HepG2 (cell line): ENCODE measurements around the gene IL11RA. TPM values are rescaled to one million over a fixed set of nuclear protein-coding genes. Genes with fewer than 3 reads are reported as not detected.

Source experiments
- ATAD3A ChIP-seq: sonication (generic); formaldehyde crosslinking; IDR thresholded peaks from 2 replicates; pipeline ENCODE4 v1.4.0; 2020; ENCODE audit warnings: missing genetic modification reagents
- GMEB2 ChIP-seq: IDR thresholded peaks from 2 replicates; pipeline ENCODE4 v1.6.1; 2016; ENCODE audit warnings: missing biosample characterization, missing genetic modification reagents, low read depth
- GPN1 ChIP-seq: sonication (generic); formaldehyde crosslinking; IDR thresholded peaks from 2 replicates; pipeline ENCODE4 v1.5.1; 2020; ENCODE audit warnings: missing genetic modification reagents, borderline replicate concordance
- HNRNPK ChIP-seq: fragments of 200-400 bp; formaldehyde crosslinking; IDR thresholded peaks from 2 replicates; pipeline ENCODE4 v1.6.1; 2018; ENCODE audit warnings: low read length, low read depth, moderate library complexity, mild to moderate bottlenecking; ENCODE audit not compliant: poor library complexity, severe bottlenecking
- MBNL3 ChIP-seq: fragments of 250-450 bp; sonication (Bioruptor Pico); conservative IDR thresholded peaks from 2 replicates; pipeline ENCODE4 v1.8.0; 2022; ENCODE audit warnings: mild to moderate bottlenecking, inconsistent platforms
- NCOA1 ChIP-seq: sonication (generic); formaldehyde crosslinking; IDR thresholded peaks from 2 replicates; pipeline ENCODE4 v1.9.0; 2021; ENCODE audit warnings: missing genetic modification reagents
- NFIB ChIP-seq: sonication (generic); formaldehyde crosslinking; IDR thresholded peaks from 2 replicates; pipeline ENCODE4 v1.9.0; 2021; ENCODE audit warnings: missing genetic modification reagents, mild to moderate bottlenecking, borderline replicate concordance
- NR2F1 ChIP-seq, 2 experiments: fragments of 450-650 bp in 1 of 2; formaldehyde crosslinking in 1 of 2; IDR thresholded peaks; 2 replicates each; pipeline versions ENCODE4 v1.5.0 to v1.6.1; 2016 to 2020; ENCODE audit warnings: mild to moderate bottlenecking in 1 of 2, missing compliant biosample characterization in 1 of 2, missing genetic modification reagents in 1 of 2, moderate library complexity in 1 of 2
- PCBP1 ChIP-seq: fragments of 200-400 bp; formaldehyde crosslinking; IDR thresholded peaks from 2 replicates; pipeline ENCODE4 v1.6.1; 2017; ENCODE audit warnings: mild to moderate bottlenecking, low read depth, low read length, borderline replicate concordance
- STAT6 ChIP-seq: sonication (generic); formaldehyde crosslinking; IDR thresholded peaks from 2 replicates; pipeline ENCODE4 v1.4.0; 2020; ENCODE audit warnings: missing genetic modification reagents, mild to moderate bottlenecking, borderline replicate concordance
- TBX3 ChIP-seq: fragments of 450-650 bp; IDR thresholded peaks from 2 replicates; pipeline ENCODE4 v1.6.1; 2017; ENCODE audit warnings: antibody characterized with exemption, mild to moderate bottlenecking, inconsistent platforms, borderline replicate concordance
- ZNF225 ChIP-seq: sonication (generic); formaldehyde crosslinking; IDR thresholded peaks from 2 replicates; pipeline ENCODE4 v1.4.0; 2020; ENCODE audit warnings: mild to moderate bottlenecking, missing genetic modification reagents
- ZNF432 ChIP-seq: sonication (generic); formaldehyde crosslinking; IDR thresholded peaks from 2 replicates; pipeline ENCODE4 v1.5.0; 2020; ENCODE audit warnings: missing genetic modification reagents, mild to moderate bottlenecking, borderline replicate concordance
- ZNF460 ChIP-seq: sonication (generic); formaldehyde crosslinking; IDR thresholded peaks from 2 replicates; pipeline ENCODE4 v1.5.1; 2020; ENCODE audit warnings: missing genetic modification reagents, mild to moderate bottlenecking, borderline replicate concordance
- ZNF552 ChIP-seq: sonication (generic); formaldehyde crosslinking; IDR thresholded peaks from 2 replicates; pipeline ENCODE4 v1.9.0; 2022; ENCODE audit warnings: missing genetic modification reagents, mild to moderate bottlenecking, borderline replicate concordance
- ZNF558 ChIP-seq: sonication (generic); formaldehyde crosslinking; IDR thresholded peaks from 2 replicates; pipeline ENCODE4 v1.9.0; 2022; ENCODE audit warnings: mild to moderate bottlenecking, missing genetic modification reagents, borderline replicate concordance
- ZNF788 ChIP-seq: sonication (generic); formaldehyde crosslinking; IDR thresholded peaks from 2 replicates; pipeline ENCODE4 v1.5.0; 2020; ENCODE audit warnings: mild to moderate bottlenecking, missing genetic modification reagents, borderline replicate concordance
- ZNF792 ChIP-seq: IDR thresholded peaks from 2 replicates; pipeline ENCODE4 v1.6.1; 2016
- ZNF841 ChIP-seq: sonication (generic); formaldehyde crosslinking; IDR thresholded peaks from 2 replicates; pipeline ENCODE4 v1.8.1; 2023; ENCODE audit warnings: missing genetic modification reagents, borderline replicate concordance
- polyA plus RNA-seq, 8 experiments: library from polyadenylated mRNA; depleted of rRNA in 3 of 8; stranded (reverse) in 7 of 8; unstranded in 1 of 8; fragments of >200 nt; fragmentation: Illumina TruSeq in 4 of 8; extraction: Trizol in 4 of 8; gene quantifications; 2 replicates each; pipeline versions ENCODE4 v1.2.1 to v1.2.3, GENCODE V29; 2011 to 2016; ENCODE audit warnings: low read depth in 4 of 8, missing spikeins in 1 of 8, mixed read lengths in 1 of 8; ENCODE audit not compliant: insufficient read depth in 1 of 8
- total RNA-seq, 5 experiments: library from RNA; depleted of rRNA; stranded (reverse); fragments of >200 nt; fragmentation: Illumina TruSeq; extraction: Trizol; gene quantifications; 2 replicates each; pipeline ENCODE4 v1.2.3, GENCODE V29; 2016; ENCODE audit warnings: low read depth in 1 of 5
- TF ChIP-seq, protein P1 (sequence below): sonication (generic); formaldehyde crosslinking; conservative IDR thresholded peaks from 2 replicates; pipeline ENCODE4 v1.8.0; 2022; ENCODE audit warnings: missing genetic modification reagents
- TF ChIP-seq, protein P2 (sequence below): sonication (generic); formaldehyde crosslinking; IDR thresholded peaks from 2 replicates; pipeline ENCODE4 v1.4.0; 2020; ENCODE audit warnings: missing genetic modification reagents

Gene IL11RA
- total and polyA plus RNA-seq, 2 of the 13 experiments (the other 11 are each of a cell fraction or from before 2014, with no cell fraction given): 2.0 to 4.2 TPM

- TF ChIP-seq, protein P1, sequence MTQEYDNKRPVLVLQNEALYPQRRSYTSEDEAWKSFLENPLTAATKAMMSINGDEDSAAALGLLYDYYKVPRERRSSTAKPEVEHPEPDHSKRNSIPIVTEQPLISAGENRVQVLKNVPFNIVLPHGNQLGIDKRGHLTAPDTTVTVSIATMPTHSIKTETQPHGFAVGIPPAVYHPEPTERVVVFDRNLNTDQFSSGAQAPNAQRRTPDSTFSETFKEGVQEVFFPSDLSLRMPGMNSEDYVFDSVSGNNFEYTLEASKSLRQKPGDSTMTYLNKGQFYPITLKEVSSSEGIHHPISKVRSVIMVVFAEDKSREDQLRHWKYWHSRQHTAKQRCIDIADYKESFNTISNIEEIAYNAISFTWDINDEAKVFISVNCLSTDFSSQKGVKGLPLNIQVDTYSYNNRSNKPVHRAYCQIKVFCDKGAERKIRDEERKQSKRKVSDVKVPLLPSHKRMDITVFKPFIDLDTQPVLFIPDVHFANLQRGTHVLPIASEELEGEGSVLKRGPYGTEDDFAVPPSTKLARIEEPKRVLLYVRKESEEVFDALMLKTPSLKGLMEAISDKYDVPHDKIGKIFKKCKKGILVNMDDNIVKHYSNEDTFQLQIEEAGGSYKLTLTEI (CRISPR knock-in tag): no peak
- TF ChIP-seq STAT6 (no peak), MBNL3 (no peak), ZNF792 (CRISPR knock-in tag) (peak; percentile 78; the same call in 1 of the 2 replicates), ATAD3A (CRISPR knock-in tag) (no peak), ZNF552 (CRISPR knock-in tag) (no peak; the same call in 1 of the 2 replicates), GMEB2 (CRISPR knock-in tag) (no peak; the same call in 1 of the 2 replicates), ZNF841 (CRISPR knock-in tag) (no peak; the same call in 1 of the 2 replicates), NR2F1 (CRISPR knock-in tag; IDR thresholded peaks at IDR 0.05) (no peak), ZNF558 (CRISPR knock-in tag) (peak; percentile 39; the same call in 1 of the 2 replicates), PCBP1 (0 out of 2 replicates have a peak, but pooled peaks have one; percentile 41), NFIB (CRISPR knock-in tag) (peak; percentile 61; the same call in 1 of the 2 replicates), GPN1 (no peak), ZNF460 (CRISPR knock-in tag) (no peak), TBX3 (no peak), NCOA1 (no peak), HNRNPK (no peak), ZNF432 (no peak), ZNF788 (CRISPR knock-in tag) (peak; percentile 81), ZNF225 (CRISPR knock-in tag) (no peak; the same call in 1 of the 2 replicates)
- TF ChIP-seq, protein P2, sequence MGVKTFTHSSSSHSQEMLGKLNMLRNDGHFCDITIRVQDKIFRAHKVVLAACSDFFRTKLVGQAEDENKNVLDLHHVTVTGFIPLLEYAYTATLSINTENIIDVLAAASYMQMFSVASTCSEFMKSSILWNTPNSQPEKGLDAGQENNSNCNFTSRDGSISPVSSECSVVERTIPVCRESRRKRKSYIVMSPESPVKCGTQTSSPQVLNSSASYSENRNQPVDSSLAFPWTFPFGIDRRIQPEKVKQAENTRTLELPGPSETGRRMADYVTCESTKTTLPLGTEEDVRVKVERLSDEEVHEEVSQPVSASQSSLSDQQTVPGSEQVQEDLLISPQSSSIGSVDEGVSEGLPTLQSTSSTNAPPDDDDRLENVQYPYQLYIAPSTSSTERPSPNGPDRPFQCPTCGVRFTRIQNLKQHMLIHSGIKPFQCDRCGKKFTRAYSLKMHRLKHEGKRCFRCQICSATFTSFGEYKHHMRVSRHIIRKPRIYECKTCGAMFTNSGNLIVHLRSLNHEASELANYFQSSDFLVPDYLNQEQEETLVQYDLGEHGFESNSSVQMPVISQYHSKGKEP (CRISPR knock-in tag): no peak
Measured at GRCh38 chr9:34637356-34638137, 14.4 kb upstream of the IL11RA start, which contains the start of gene SIGMAR1 (continued).
